DOHH2 (cell line): ENCODE data around the gene SCFD2.

Experiments used
- H3F3A ChIP-seq: fragments of 200-600 bp; sonication (generic), shearing (Covaris generic); 2 replicates; pipeline ENCODE4 v1.6.0; 2016; ENCODE audit warnings: antibody characterized with exemption, mild to moderate bottlenecking; ENCODE audit not compliant: control insufficient read depth, insufficient read depth
- H3K27ac ChIP-seq: fragments of 200-600 bp; sonication (generic); 2 replicates; pipeline ENCODE4 v1.5.1; 2014; ENCODE audit warnings: low read depth, mild to moderate bottlenecking, low read length, moderate library complexity
- H3K27me3 ChIP-seq: fragments of 200-600 bp; sonication (generic); 2 replicates; pipeline ENCODE4 v1.6.1; 2014; ENCODE audit warnings: mild to moderate bottlenecking, low read length, mixed read lengths; ENCODE audit not compliant: control insufficient read depth
- H3K36me3 ChIP-seq: fragments of 200-600 bp; sonication (generic); 2 replicates; pipeline ENCODE4 v1.6.1; 2014; ENCODE audit warnings: mild to moderate bottlenecking, low read length, moderate library complexity, mixed read lengths; ENCODE audit not compliant: control insufficient read depth
- H3K4me1 ChIP-seq: fragments of 200-600 bp; sonication (generic); 2 replicates; pipeline ENCODE4 v1.6.1; 2014; ENCODE audit warnings: mild to moderate bottlenecking, low read length, mixed read lengths; ENCODE audit not compliant: control insufficient read depth
- H3K4me2 ChIP-seq: fragments of 200-600 bp; sonication (generic); 2 replicates; pipeline ENCODE4 v1.6.0; 2014; ENCODE audit warnings: mild to moderate bottlenecking, low read length, moderate library complexity
- H3K4me3 ChIP-seq: fragments of 200-600 bp; sonication (generic); 2 replicates; pipeline ENCODE4 v1.5.1; 2014; ENCODE audit warnings: mild to moderate bottlenecking, low read length, mixed read lengths
- H3K79me2 ChIP-seq: fragments of 200-600 bp; sonication (generic); 2 replicates; pipeline ENCODE4 v1.6.1; 2014; ENCODE audit warnings: mild to moderate bottlenecking, low read length, mixed read lengths; ENCODE audit not compliant: control insufficient read depth
- H3K9me2 ChIP-seq: fragments of 200-600 bp; sonication (generic); replicated peaks from 2 replicates; pipeline ENCODE4 v1.6.1; 2014; ENCODE audit warnings: mild to moderate bottlenecking, low read length, mixed read lengths; ENCODE audit not compliant: control insufficient read depth
- H3K9me3 ChIP-seq: fragments of 200-600 bp; sonication (generic); 2 replicates; pipeline ENCODE4 v1.6.1; 2014; ENCODE audit warnings: antibody characterized with exemption, low read length, mixed read lengths; ENCODE audit not compliant: control insufficient read depth, insufficient read depth
- H4K20me1 ChIP-seq: fragments of 200-600 bp; sonication (generic); 2 replicates; pipeline ENCODE4 v1.6.0; 2014; ENCODE audit warnings: low read depth, mild to moderate bottlenecking, antibody characterized with exemption, low read length, moderate library complexity; ENCODE audit not compliant: control insufficient read depth, insufficient read depth
- CTCF ChIP-seq: fragments of 200-600 bp; sonication (generic); IDR thresholded peaks from one replicate; pipeline ENCODE4 v1.5.1; 2014; ENCODE audit warnings: antibody characterized with exemption, mild to moderate bottlenecking, low read depth, low read length; ENCODE audit not compliant: poor library complexity, severe bottlenecking
- EZH2phosphoT487 ChIP-seq: fragments of 200-600 bp; sonication (generic); IDR thresholded peaks from 2 replicates; pipeline ENCODE4 v1.6.1; 2017; ENCODE audit warnings: borderline replicate concordance, mild to moderate bottlenecking, antibody characterized with exemption, low read length, moderate library complexity, mixed read lengths

SCFD2 gene

GRCh38 chr4:52852041-52852440, 513.8 kb downstream of the SCFD2 start:
- Histone ChIP-seq H3K4me3 (no peak overlapping the region), H3K4me1 (no peaks in the 10 kb centered on the region), H3K27ac (no peak overlapping the region), H3K36me3 (no peaks in the 10 kb centered on the region), H3K9me2 (no peaks in the 10 kb centered on the region), H3K27me3 (no peaks in the 10 kb centered on the region), H4K20me1 (no peaks in the 10 kb centered on the region), H3F3A (no peaks in the 10 kb centered on the region), H3K9me3 (no peaks in the 10 kb centered on the region), H3K79me2 (no peaks in the 10 kb centered on the region), H3K4me2 (no peak overlapping the region)
- TF ChIP-seq EZH2phosphoT487 (no peak), CTCF (no peak)

- Histone ChIP-seq H3K79me2 (no peaks in the 10 kb centered on the region), H3K4me3 (no peak overlapping the region), H3K27ac (no peak overlapping the region), H4K20me1 (no peaks in the 10 kb centered on the region), H3K9me2 (no peaks in the 10 kb centered on the region), H3K4me1 (no peaks in the 10 kb centered on the region), H3K4me2 (no peak overlapping the region), H3K9me3 (no peaks in the 10 kb centered on the region), H3K27me3 (no peaks in the 10 kb centered on the region), H3K36me3 (no peaks in the 10 kb centered on the region), H3F3A (no peaks in the 10 kb centered on the region)
- TF ChIP-seq CTCF (no peak), EZH2phosphoT487 (no peak)
Measured at GRCh38 chr4:52850406-52851124, 515.3 kb downstream of the SCFD2 start.

GRCh38 chr4:52848254-52848653, 517.6 kb downstream of the SCFD2 start:
- Histone ChIP-seq H3K27me3 (no peaks in the 10 kb centered on the region), H3K79me2 (no peaks in the 10 kb centered on the region), H3K36me3 (no peaks in the 10 kb centered on the region), H3K4me3 (no peak overlapping the region), H3K9me3 (no peaks in the 10 kb centered on the region), H3K9me2 (no peaks in the 10 kb centered on the region), H3F3A (no peaks in the 10 kb centered on the region), H3K27ac (no peak overlapping the region), H3K4me2 (no peak overlapping the region), H3K4me1 (peaks cover 11% of the 10 kb centered on the region), H4K20me1 (no peaks in the 10 kb centered on the region)
- TF ChIP-seq CTCF (no peak), EZH2phosphoT487 (no peak)
